K562 (cell line): ENCODE data around the gene ACBD3. TPM values are rescaled to one million over a fixed set of nuclear protein-coding genes. Genes with fewer than 3 reads are reported as not detected.

Experiments
- ATAC-seq: fragments of 200-7000 bp; cut with Tn5 transposase; 3 replicates; pipeline ENCODE4 v1.9.1; 2020; ENCODE audit warnings: moderate library complexity
- BruUV-seq: library from RNA; stranded (reverse); fragments of 400-500 nt; replicated peaks from 2 replicates; lab custom pipeline; 2021; lab: Mats Ljungman, UMichigan
- CTCF ChIA-PET: fragments of 300-600 bp; formaldehyde crosslinking; extraction: SDS; loops from one replicate; lab custom pipeline; 2021; ENCODE audit warnings: low intra/inter-chr PET ratio; lab: Yijun Ruan, JAX
- POLR2A ChIA-PET: fragments of 300-600, 350-650 bp; sonication (Branson Sonifier 250); formaldehyde crosslinking; extraction: SDS; loops from one replicate; lab custom pipeline; 2021; ENCODE audit warnings: antibody characterized with exemption, inconsistent platforms; lab: Yijun Ruan, JAX
- DNase-seq, 4 experiments: peaks; one replicate each; pipeline versions ENCODE4 v3.0.0 to v3.0.0-alpha.2; 2011 to 2018; ENCODE audit warnings: low spot score in 3 of 4, mixed read lengths in 3 of 4; ENCODE audit errors: extremely low read depth in 1 of 4
- FAIRE-seq: peaks from 2 replicates; lab custom pipeline; 2011; peaks lifted over from hg19 to GRCh38; lab: Jason Lieb, UNC
- H2AFZ ChIP-seq: 2 replicates; pipeline ENCODE4 v1.6.0; 2011; ENCODE audit warnings: low read depth, low read length, control low read depth, inconsistent platforms
- H3K27ac ChIP-seq: fragments of 200-600 bp; 3 replicates; pipeline ENCODE4 v1.8.0; 2011; ENCODE audit warnings: low read depth, mild to moderate bottlenecking, control low read depth, inconsistent platforms, low read length, moderate library complexity, mixed read lengths; ENCODE audit errors: extremely low read depth
- H3K27me3 ChIP-seq, 2 experiments: fragments of 300-600 bp in 1 of 2; 2 replicates in 1 of 2; 3 replicates in 1 of 2; pipeline versions ENCODE4 v1.6.0 to v1.8.0; 2011; ENCODE audit warnings: inconsistent platforms in 2 of 2, low read length in 2 of 2, mild to moderate bottlenecking in 1 of 2, mixed read lengths in 1 of 2, moderate library complexity in 1 of 2; ENCODE audit not compliant: control insufficient read depth in 2 of 2, insufficient read depth in 2 of 2
- H3K36me3 ChIP-seq: fragments of 300-600 bp; 3 replicates; pipeline ENCODE4 v1.8.0; 2011; ENCODE audit warnings: mild to moderate bottlenecking, low read length, inconsistent platforms; ENCODE audit not compliant: control insufficient read depth, insufficient read depth
- H3K4me1 ChIP-seq, 2 experiments: fragments of 200-600 bp in 1 of 2; replicated peaks in 1 of 2; 2 replicates in 1 of 2; 3 replicates in 1 of 2; pipeline versions ENCODE4 v1.5.1 to v1.8.0; 2011; ENCODE audit warnings: inconsistent platforms in 2 of 2, low read length in 2 of 2, mild to moderate bottlenecking in 1 of 2, mixed read lengths in 1 of 2, moderate library complexity in 1 of 2; ENCODE audit not compliant: control insufficient read depth in 2 of 2, insufficient read depth in 2 of 2
- H3K4me2 ChIP-seq: 2 replicates; pipeline ENCODE4 v1.6.1; 2011; ENCODE audit warnings: low read length, control low read depth, inconsistent platforms, mixed read lengths; ENCODE audit not compliant: insufficient read depth
- H3K4me3 ChIP-seq: fragments of 200-600 bp; sonication (generic), shearing (Covaris generic); 2 replicates; pipeline ENCODE4 v1.5.1; 2016; ENCODE audit warnings: control low read depth, inconsistent platforms
- H3K79me2 ChIP-seq: fragments of 200-600 bp; 3 replicates; pipeline ENCODE4 v1.8.0; 2011; ENCODE audit warnings: low read length, inconsistent platforms; ENCODE audit not compliant: control insufficient read depth, insufficient read depth
- H3K9ac ChIP-seq, 2 experiments: 2 replicates each; pipeline versions ENCODE4 v1.6.0 to v1.6.1; 2011; ENCODE audit warnings: low read depth in 2 of 2, low read length in 2 of 2, control low read depth in 1 of 2, inconsistent platforms in 1 of 2, mild to moderate bottlenecking in 1 of 2, mixed read lengths in 1 of 2; ENCODE audit not compliant: insufficient read depth in 1 of 2
- H3K9me1 ChIP-seq: one replicate; pipeline ENCODE4 v1.6.0; 2011; ENCODE audit warnings: inconsistent platforms, mild to moderate bottlenecking, low read length, moderate library complexity; ENCODE audit not compliant: control insufficient read depth, insufficient read depth
- H3K9me3 ChIP-seq: replicated peaks from 2 replicates; pipeline ENCODE4 v1.5.1; 2011; ENCODE audit warnings: low read depth, low read length, inconsistent platforms; ENCODE audit not compliant: control insufficient read depth, insufficient read depth
- H4K20me1 ChIP-seq: replicated peaks from 2 replicates; pipeline ENCODE4 v1.6.1; 2011; ENCODE audit warnings: low read length, inconsistent platforms, mixed read lengths; ENCODE audit not compliant: control insufficient read depth, insufficient read depth
- ATF6 ChIP-seq: sonication (generic); formaldehyde crosslinking; IDR thresholded peaks from 2 replicates; pipeline ENCODE4 v1.4.0; 2020; ENCODE audit warnings: mild to moderate bottlenecking, missing genetic modification reagents
- CLOCK ChIP-seq: fragments of 250-450 bp; sonication (Bioruptor Pico); IDR thresholded peaks from 2 replicates; pipeline ENCODE4 v1.4.0; 2020; ENCODE audit warnings: mild to moderate bottlenecking, moderate library complexity, borderline replicate concordance
- FOXJ3 ChIP-seq: sonication (generic); formaldehyde crosslinking; IDR thresholded peaks from 2 replicates; pipeline ENCODE4 v1.4.0; 2020; ENCODE audit warnings: mild to moderate bottlenecking, missing genetic modification reagents
- SP1 ChIP-seq: sonication (generic); formaldehyde crosslinking; IDR thresholded peaks from 2 replicates; pipeline ENCODE4 v1.8.1; 2022; ENCODE audit warnings: mild to moderate bottlenecking, missing genetic modification reagents
- THRA ChIP-seq: fragments of 450-650 bp; IDR thresholded peaks from 2 replicates; pipeline ENCODE4 v1.6.1; 2017; ENCODE audit warnings: mild to moderate bottlenecking, moderate library complexity
- TRIM25 ChIP-seq: fragments of 450-650 bp; IDR thresholded peaks from 2 replicates; pipeline ENCODE4 v1.7.0; 2016; ENCODE audit warnings: borderline replicate concordance
- USF2 ChIP-seq: sonication (generic); formaldehyde crosslinking; IDR thresholded peaks from 2 replicates; pipeline ENCODE4 v1.5.0; 2020; ENCODE audit warnings: missing genetic modification reagents
- ZBED1 ChIP-seq: IDR thresholded peaks from 2 replicates; pipeline ENCODE4 v1.6.1; 2014
- ZFP91 ChIP-seq: sonication (generic); formaldehyde crosslinking; IDR thresholded peaks from 2 replicates; pipeline ENCODE4 v1.8.0; 2022; ENCODE audit warnings: mild to moderate bottlenecking, missing genetic modification reagents
- ZNF699 ChIP-seq: fragments of 250-450 bp; sonication (Bioruptor Pico); IDR thresholded peaks from 2 replicates; pipeline ENCODE4 v1.8.0; 2021; ENCODE audit warnings: mild to moderate bottlenecking, moderate library complexity; ENCODE audit not compliant: insufficient replicate concordance
- WGBS: fragments of 100-300 bp; shearing (Covaris generic); methylation state at CpG from one replicate; pipeline ENCODE4 v1.1.6; 2016; ENCODE audit warnings: low coverage, mixed read lengths; ENCODE audit not compliant: insufficient coverage; ENCODE audit errors: missing lambda C conversion rate; 5-methylcytosine and 5-hydroxymethylcytosine counted together
- in situ Hi-C: fragments of 300-500 bp; cut with MboI; formaldehyde crosslinking; loops from 4 replicates; pipeline ENCODE4 v1.15.0; 2018; ENCODE audit warnings: inconsistent platforms, mixed read lengths
- intact Hi-C: fragments of 100-400 bp; cut with micrococcal nuclease; formaldehyde crosslinking; loops from 2 replicates; pipeline ENCODE4 v1.14.2; 2022
- polyA plus RNA-seq, 8 experiments: library from polyadenylated mRNA; depleted of rRNA in 4 of 8; stranded (reverse) in 5 of 8; unstranded in 3 of 8; fragments of >200 nt; fragmentation: Nextera tagmentation in 2 of 8; fragmentation: Illumina TruSeq in 1 of 8; extraction: Ambion mirVana in 2 of 8; extraction: Trizol in 1 of 8; gene quantifications; 2 replicates each; pipeline versions ENCODE4 v1.2.1 to v1.2.3, GENCODE V29; 2011 to 2014; ENCODE audit warnings: inconsistent platforms in 1 of 8, missing spikeins in 1 of 8
- total RNA-seq, 7 experiments: library from RNA; depleted of rRNA in 6 of 7; stranded (reverse); fragments of >200 nt in 6 of 7; fragmentation: Illumina TruSeq in 2 of 7; extraction: Trizol in 2 of 7; gene quantifications; 2 replicates each; pipeline versions ENCODE4 v1.2.1 to v1.2.3, GENCODE V29; 2011 to 2021; ENCODE audit warnings: low replicate concordance in 1 of 7

ACBD3 gene
- total and polyA plus RNA-seq, 9 of the 15 experiments (the other 6 are each of a cell fraction or from before 2014, with no cell fraction given): 11.1 to 36.7 (median 26.9) TPM

GRCh38 chr1:226215239-226215638 lies 28.7 kb upstream of the ACBD3 start:
- Histone ChIP-seq H3K4me1 (peaks cover 4 to 12% of the 10 kb centered on the region in 2 experiments), H3K9ac (peak overlapping the region in 1 of 2 experiments; percentile 0; a peak in 2 of 4 replicates), H3K27me3 (no peaks in the 10 kb centered on the region), H3K79me2 (no peaks in the 10 kb centered on the region), H2AFZ (no peak overlapping the region), H3K9me1 (no peaks in the 10 kb centered on the region), H3K27ac (no peak overlapping the region), H3K36me3 (no peaks in the 10 kb centered on the region), H4K20me1 (peaks cover 4% of the 10 kb centered on the region; the same call in 1 of the 2 replicates), H3K9me3 (no peaks in the 10 kb centered on the region), H3K4me3 (no peak overlapping the region), H3K4me2 (no peak overlapping the region)
- no peak for FAIRE-seq
- peak; percentile 49 for ATAC-seq
- CTCF ChIA-PET: no interaction called here
- 32% methylated on average over 5 of the region's 5 CpGs for WGBS
- DNase-seq: no peak
- POLR2A ChIA-PET: interaction anchor here (0.5 kb wide), 1 partner anchor 493 kb away, joined by 3 read pairs; no protein-coding TSS in a partner anchor
- intact Hi-C loops (loop anchor here (5.0 kb wide), 1 partner anchor 117 kb away; no protein-coding TSS in a partner anchor), in situ Hi-C loops (no loop called here)
- no TSS peak for BruUV-seq
- TF ChIP-seq USF2 (CRISPR knock-in tag): no peak
- no peak for TF ChIP-seq THRA
- no peak for TF ChIP-seq FOXJ3
- no peak for TF ChIP-seq ZNF699 (CRISPR knock-in tag)
- TF ChIP-seq ATF6: no peak
- no peak for TF ChIP-seq TRIM25
- TF ChIP-seq CLOCK: no peak
- no peak for TF ChIP-seq ZFP91
- no peak for TF ChIP-seq SP1
- no peak for TF ChIP-seq ZBED1
